HG02642 (cell line): ENCODE data around the gene CEP152.

Experiments
- ATAC-seq: cut with Tn5 transposase; IDR thresholded peaks from one replicate; pipeline ENCODE4 v1.9.1; 2021; ENCODE audit warnings: mild to moderate bottlenecking; ENCODE audit not compliant: unreplicated experiment, poor library complexity

Gene CEP152

DNA sequence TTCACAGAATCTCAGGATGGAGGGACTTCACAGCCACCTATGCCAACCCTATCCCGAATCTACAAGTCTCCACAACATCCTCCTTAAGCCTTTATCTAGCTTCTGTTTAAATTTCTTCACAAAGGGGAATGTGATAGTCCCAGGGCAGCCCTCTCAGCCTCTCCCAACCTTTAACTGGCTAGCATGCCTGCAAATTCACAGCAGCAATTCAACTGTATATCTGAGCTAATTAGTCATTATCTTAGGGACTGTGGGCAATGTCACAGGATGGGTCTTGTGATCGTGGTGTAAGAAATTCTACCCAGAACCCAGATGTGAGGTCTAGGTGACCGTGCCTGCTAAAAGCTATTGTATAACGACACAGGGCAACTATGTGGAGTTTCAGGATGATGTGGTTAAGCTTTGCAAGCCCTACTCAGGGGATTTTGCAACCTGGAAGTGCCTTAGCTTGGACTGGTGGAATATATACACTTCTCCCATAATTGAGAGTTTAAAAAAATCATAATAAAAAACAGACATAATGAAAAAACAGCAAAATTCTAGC is 99.8 kb downstream of the CEP152 start:
- ATAC-seq = no peak

DNA sequence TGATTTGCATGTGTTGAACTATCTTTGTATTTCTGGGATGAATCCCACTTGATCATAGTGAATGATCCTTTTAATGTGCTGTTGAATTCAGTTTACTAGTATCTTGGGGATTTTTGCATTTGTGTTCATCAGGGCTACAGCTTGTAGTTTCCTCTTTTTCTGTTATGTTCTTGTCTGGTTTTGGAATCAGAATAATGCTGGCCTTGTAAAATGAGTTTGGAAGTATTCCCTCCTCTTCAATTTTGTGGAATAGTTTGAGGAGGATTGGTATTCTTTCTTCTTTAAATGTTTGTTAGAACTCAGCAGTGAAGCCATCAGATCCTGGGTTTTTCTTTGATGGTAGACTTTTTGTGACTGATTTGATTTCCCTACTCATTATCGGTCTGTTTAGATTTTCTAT is 102.2 kb downstream of the CEP152 start:
- ATAC-seq = no peak

DNA sequence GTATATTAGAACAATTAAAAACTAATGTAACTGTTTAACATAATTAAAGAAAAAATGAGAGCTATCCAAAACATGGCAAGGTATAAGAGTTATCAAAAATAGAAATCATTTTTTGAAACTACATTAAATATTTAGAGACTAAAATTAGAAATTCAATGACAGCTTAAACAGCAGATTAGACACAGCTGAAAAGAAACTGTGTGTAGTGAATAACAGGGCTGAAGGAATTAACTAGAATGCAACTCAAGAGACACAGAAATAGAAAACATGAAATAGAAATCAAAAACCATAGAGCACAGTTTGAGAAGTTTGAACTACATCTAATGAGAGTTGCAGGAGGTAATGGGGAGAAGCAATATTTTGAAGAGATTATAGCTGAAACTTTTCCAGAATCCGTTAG is 105.5 kb downstream of the CEP152 start:
- ATAC-seq = no peak

DNA sequence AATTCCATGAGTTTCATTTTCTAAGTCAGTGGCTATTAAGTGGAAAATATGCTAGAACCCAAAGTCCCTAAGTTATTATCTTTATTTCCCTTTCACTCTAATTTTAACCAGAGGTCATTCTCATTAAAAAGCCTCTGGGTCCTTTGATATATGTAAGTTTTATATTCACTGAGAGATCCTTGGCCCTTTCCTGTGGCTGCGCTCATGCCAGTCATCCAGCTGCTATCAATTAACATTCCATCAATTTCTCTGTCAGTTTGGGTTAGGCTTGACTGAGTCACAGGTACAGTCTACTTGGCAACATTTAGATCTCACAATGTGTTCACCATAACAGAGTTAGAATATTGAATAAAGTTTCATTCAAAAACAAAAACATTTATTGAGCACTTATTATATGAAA is 107.3 kb downstream of the CEP152 start:
- no peak for ATAC-seq

DNA sequence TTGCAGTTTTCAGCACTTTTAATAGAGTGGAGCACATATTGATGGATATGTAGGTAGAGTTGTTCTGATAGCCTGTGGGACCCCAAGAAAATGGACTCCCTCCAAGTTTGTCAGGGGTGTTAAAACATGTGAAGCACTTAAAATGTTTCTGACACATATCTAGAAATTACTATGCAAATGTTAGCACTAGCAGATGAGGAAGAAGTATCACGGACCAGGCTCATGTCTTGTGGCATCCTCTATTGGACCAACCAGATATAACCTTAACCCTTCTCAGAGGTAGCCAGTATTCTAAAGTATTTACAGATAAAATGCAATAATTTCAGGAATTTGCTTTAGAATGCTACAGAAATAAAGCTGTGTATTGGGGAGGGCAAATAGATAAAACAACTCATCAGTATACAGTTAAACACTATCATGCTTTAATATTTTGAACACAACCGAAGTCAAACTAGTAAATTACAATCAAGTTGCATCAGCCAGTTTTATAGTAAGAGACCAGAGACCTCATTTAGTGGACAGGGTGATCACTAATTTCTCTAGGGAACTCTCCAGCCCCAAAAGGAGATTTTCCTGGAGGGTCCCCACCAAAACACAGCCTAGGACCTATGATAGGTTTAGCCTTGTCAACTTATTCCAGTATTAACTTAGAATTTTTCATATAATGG is 108.2 kb downstream of the CEP152 start:
- no peak for ATAC-seq

DNA sequence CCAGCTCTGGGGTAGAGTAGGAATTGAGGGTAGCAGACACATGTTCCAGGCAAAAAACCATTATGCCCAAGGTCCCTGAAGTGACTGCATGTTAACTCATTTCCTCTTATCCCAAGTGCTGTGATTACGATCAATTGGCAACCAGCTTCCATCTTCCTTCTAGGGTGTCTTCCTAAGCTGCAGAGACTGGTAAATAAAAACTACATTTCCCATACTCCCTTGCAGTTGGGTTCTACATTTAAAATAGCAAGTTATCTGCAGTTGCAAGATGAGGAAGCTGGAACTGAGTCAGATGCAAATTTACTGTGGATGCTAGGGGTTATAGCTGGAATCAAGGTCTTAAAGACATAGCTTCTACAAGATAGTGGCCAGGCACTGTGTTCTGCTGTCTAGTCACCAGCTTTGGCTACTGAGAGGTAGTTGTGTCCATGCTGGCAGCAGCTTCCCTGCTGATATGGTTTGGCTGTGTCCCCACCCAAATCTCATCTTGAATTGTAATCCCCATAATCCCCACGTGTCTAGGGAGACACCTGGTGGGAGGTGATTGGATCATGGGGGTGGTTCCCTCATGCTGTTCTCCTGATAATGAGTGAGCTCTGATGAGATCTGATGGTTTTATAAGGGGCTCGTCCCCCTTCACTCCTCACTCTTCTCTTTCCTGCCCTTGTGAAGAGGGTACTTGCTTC is 114.1 kb downstream of the CEP152 start:
- ATAC-seq = no peak

DNA sequence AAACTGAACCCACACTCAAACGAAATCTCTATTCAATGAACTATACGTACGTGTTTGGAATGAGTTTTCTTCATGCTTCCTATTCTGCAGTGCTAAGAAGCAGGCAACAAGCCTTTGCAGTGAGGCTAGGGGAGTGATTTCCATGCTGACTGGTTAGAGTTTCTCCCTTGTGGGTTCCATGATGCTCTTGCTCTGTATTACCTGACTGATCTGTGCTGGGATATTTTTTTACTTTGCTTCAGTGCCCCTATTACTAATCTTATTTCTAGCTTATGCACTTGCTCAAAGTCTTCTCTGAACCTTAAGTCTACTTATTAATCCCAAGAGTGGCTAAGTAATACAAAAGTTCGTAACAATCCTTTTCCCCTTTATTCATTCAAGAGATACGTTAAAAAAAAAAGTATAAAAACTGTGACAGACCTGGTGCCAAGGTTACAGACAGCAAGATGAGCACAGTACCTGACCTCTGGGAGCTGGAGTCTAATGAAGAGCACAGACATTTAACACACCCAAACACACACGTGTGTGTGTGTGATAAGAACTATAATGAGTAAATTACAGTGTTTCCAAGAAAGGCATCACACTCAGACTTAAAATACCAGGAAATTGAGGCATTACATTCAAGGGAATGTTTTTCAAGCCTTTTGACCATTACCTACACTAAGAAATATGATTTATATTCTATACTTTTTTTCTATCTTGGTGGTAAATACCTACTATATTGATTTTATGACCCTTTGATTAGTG is 114.9 kb downstream of the CEP152 start:
- ATAC-seq = no peak

DNA sequence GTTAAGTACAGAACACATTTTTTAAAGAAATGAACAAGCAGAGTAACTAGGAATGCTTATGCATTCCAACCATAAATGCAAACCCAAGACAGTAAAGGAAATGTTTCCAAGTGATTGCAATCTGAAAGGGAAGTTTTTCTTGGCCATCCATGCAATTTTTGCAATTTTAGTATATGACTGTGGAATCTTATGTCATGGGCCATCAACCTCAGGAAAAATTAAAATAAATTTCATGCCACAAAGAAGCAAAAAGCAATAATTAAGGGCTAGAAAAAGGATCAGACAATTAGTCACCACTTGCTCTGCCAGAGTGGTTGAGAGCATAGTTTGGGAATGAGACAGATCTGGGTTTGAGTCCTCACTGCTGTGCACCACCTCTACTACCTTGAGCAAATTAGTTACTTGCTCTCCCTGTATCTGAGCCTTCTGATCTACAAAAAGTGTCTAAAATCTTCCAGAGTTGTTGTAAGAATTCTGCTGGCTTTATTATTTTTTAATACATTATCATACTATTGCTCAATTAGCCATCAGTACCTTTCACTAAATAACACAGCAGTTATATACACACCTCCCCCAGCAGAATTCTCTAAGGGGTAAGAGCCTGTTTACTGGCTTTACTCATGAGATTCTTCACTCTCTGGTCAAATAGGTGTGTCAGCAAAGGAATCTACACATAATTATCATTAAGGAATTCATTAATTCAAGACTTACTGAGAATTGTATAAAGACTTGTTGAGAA is 115.6 kb downstream of the CEP152 start:
- ATAC-seq = no peak

DNA sequence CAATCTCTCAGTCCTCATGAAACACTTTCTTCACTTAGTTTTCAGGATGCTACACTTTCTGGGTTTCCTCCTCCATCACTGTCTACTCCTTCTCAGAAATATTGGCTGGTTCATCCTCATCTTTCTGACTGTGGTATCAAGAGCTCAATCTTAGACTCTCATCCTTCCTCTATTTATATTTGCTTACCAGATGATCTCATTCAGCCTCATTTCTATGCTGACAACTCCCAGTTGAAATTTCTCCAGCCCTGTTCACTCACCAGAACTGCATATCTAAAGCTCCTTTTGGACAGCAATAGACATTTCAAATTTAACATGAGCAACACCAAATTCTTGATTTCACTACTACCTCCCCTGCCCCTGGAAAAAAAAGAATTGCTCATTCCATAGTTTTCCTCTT is 117.4 kb downstream of the CEP152 start:
- ATAC-seq = no peak

DNA sequence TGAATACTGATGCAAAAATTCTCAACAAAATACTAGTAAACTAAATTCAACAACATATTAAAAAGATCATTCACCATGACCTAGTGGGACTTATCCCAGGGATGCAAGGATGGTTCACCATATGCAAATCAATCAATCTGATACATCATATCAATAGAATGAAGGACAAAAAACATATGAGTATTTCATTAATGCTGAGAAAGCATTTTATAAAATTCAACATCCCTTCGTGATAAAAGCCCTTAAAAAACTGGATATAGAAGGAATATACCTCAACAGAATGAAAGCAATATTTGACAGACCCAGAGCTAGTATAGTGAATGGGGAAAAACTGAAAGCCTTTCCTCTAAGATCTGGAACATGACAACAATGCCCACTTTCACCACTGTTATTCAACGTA is 122.4 kb downstream of the CEP152 start:
- no peak for ATAC-seq
